Stimulated activated CD4-positive, alpha-beta T cell treated with anti-CD3 and anti-CD28 coated beads, Interleukin-15, amount 100 ng/mL, for 24 hours (primary cell): ENCODE results near the gene TIMM10B.
A peak's percentile ranks its signal among the peaks of the same experiment; 100 is the strongest.

ENCODE experiments used
- DNase-seq: peaks from one replicate; pipeline ENCODE4 v3.0.0-alpha.2; 2020

Gene TIMM10B, protein sequence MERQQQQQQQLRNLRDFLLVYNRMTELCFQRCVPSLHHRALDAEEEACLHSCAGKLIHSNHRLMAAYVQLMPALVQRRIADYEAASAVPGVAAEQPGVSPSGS

DNA sequence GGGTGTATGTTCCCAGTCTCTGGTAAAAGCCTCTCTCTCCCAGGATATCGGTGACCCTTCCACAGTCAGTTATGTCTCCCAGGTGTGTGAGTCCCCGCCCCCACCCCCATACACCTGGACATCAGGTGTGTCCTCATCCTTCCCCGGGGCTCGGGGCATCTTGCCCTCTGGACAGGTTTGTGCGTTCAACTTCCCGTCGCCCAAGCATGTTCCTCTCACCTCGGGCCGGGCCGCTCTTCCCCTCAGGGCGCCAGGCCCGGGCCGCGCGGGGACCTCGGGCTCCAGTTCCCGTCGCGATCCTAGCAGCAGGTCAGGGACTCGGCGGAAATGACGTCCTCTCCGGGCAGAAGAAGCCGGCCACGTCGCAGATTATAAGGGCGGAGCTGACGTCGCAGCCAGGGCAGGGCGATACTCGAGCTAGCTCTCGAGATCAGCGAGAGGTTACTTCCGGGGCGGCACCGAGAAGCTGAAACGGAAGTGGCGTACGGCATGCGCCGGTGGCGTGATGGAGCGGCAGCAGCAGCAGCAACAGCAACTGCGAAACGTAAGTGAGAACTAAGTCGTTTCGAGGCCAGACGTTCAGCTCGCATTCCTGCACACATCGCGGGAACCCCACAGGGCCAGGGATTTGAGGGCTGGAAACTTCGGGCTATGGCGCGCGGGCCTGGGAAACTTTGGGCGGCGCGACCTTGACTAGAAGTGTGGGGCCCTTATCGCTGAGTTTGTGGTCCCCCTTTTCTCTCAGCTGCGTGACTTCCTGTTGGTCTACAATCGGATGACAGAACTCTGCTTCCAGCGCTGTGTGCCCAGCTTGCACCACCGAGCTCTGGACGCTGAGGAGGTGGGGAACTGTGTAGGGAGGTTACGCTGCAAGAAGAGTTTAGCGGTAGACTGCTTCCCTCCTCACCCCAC is at the start of gene TIMM10B, which contains the start of gene ARFIP2:
TSS of gene TIMM10B (plus strand) at position 490 of the 912 bp plus-strand sequence. CDS start at position 506, 16 bp downstream.
TSS of gene ARFIP2 (minus strand) at position 320 of the 912 bp plus-strand sequence. CDS start 910 bp downstream, outside the sequence.
- DNase-seq, result peak; percentile 99

DNA sequence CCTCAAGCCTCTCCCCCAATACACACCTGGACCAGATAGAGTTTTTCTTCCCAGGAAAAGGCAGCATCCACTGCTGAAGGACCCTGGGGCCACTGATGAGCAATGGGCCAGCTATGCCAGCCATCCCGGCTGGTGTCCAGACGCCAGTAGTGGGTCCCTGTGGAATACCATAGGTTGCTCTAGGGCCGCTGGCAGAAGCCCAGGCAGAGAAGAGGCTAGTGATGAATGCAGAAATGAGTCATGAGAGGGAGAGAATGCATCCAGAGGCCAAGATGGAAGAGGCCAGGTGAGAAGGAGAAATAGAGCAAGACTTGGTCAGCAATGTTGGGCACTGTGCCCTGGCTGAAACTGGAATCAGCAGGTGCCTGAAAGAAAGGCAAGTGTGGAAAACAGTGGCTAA is 49.4 kb upstream of the TIMM10B start:
- no peak for DNase-seq

DNA sequence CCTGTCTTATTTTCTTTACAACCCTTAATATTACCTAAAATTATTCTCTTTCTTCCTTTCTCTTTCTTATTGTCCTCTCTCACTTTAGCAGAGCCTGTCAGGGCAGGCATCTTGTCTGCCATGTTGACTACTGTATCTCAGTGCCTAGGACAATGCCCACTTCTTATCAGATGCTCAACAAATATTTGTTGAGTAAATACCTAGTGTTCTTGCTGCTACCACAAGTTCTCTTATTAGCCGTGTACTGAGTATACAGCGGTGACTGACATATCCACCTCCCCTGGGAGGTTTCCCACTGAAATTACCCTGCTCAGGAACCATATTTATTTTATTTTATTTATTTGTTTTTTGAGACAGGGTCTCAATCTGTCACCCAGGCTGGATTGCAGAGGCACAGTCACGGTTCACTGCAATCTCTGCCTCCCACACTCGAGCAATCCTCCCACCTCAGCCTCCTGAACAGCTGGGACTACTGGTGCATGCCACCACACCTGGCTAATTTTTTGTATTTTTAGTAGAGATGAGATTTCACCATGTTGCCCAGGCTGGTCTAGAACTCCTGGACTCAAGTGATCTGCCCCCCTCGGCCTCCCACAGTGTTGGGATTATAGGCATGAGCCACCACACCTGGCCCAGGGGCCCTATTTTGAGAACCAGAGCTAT is 47.2 kb upstream of the TIMM10B start:
- DNase-seq, result no peak

DNA sequence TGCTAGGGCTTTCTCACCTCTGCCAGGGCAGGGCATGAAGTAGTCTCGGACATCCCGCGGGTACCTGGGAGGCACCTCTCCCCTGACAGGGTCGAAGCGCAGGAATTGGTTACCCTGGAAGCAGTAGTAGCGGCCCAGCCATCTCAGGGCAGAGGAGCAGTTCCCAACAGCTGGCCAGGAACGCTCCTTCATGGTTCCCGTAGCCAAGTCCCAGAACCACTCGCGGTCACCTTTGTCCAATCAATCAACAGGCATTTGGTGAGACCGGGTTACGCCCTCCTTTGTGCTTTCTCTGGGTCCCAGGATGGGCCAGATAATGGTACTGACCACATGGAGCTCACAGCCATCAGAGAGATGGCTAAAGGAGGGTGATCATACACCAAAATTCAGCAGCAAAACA is 43.9 kb upstream of the TIMM10B start:
- DNase-seq, result no peak

DNA sequence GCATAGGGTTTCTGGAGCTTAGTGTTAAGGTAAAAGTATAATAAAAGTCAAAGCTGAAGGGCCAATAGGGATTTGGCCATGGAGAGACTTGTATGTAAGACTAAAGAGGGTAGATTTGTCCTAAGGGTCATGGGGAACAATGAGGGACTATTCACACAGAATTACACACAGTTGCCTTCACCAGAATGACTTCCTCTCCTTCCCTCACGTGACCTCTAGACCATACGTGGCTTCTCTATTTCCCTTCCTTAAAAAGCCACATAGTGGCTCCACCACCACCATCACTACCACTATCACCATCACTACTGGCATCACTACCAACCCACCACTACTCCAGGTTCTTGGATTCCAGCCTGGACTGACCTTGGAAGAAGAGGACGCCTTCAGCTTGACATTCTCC is 43.3 kb upstream of the TIMM10B start:
- no peak for DNase-seq

DNA sequence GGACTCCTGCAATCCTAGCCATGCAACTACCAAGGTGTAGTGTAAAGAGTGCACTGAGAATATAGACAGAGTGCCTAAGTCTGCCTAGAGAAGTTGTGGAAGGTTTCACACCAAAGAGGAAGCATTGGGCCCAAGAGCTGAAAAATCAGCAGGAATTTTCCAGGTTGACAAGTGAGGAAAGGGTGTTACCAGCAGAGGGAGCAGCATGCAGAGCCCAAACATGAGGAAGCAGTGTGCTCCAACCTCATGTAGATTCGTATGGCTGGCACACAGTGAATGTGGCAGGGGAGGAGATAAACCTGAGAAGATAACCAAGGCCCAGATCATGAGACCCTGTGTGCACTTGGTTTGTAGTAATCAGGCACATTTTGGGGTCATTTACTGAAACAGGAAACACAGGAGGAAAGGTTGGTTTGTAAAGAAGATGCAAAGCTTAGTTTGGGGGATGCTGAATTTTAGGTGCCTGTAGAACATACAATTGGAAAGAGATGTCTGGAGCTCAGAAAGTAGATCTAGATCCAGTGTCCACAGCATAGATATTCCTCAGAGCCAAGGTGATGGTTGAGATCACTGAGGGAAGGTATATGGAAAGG is 42.2 kb upstream of the TIMM10B start:
- DNase-seq, result peak; percentile 54

DNA sequence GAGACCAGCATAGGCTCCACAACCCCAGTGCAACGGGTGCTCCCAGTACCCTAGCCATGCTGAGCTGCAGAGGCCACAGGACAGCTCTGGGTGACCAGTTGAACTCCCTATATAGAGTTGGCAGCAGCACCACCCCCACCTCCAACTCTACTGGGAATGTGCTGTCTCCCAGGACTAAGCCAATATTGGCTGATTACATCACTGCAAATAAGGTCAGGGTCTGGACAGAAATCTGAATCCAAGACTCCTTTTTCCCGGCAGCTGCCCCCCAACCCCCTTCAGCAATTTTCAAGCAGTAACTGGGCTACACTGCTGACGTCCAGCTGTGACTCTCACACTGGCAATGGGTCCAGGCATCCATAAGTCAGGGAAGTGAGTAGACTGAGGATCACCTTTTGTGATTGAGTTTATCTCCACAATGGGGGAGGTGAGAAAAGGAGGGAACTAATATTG is 40.4 kb upstream of the TIMM10B start, which contains the start of gene HPX:
TSS of gene HPX (minus strand) at position 82 of the 453 bp plus-strand sequence. CDS start at position 58, 24 bp downstream.
- DNase-seq, result no peak

DNA sequence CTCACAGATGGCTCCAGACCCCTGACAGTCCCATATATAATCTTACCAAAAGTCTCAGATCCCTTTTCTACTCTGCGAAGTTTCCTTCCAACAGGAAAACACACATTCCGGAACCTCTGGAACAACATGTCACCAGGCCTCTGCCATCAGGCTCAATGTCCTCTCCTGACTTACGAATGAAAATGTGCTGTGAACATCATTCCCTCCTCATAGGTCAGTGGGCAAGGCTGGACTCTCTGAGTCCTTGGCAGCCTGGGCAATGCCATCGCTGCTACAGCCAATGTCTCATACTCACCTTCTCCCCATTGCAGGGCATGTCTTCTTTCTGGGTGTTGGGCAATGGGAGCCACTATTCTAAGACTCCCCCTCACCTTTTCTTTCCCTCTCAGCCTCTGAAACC is 38.9 kb upstream of the TIMM10B start:
- DNase-seq, result no peak

DNA sequence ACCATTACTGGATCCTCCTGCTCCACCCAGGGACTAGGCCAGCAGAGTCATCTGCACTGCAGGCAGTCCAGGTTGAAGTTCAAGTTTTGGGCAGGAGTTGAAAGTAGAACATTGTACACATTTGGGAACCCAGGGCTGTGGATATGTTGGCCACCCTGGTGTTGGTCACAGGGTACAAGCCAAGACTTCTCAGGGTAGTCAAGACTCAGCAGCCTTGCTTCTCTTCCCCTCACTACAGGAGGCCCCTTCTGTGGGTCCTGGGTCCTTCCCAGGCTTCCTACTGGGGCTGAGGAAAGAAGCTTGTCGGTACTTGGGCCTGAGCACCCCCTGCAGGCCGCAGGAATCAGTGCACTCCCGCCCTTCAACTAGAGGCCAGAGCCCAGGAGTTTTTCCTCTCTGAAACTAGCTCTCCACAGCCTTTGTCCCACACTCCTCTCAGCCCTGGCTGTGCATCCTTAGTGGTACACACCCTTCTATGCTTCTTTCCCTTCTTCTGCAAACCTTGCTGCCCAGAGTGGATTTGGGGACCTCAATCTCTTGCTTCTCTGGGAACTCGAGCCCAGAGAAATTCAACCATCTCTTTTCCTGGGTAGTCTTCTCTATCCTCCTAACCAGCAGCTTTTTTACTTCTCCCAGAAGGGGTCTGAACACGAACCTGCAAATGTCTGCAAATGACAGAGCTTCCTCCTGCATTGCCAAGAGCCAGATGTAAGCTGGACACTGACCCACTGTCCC is 37.9 kb upstream of the TIMM10B start:
- DNase-seq, result peak; percentile 69

DNA sequence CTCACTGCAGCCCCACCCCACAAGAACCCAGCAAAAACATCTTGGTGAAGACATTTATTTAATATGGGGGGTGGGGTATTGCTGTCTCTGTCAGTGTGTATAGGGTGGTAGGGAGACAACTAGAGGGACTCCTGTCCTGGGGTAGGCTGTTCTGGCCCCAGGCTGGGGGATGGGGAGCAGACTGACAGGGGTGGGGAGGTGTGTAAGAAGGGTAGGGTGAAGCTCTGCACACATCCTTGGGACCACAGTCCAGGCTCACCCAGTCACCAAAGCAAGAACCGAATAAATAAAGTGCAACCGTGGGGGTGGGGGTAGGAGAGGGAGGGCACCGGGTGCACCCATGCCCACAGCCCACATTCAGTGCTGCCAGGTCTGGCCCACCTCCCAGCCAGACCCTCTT is 32.7 kb upstream of the TIMM10B start:
- no peak for DNase-seq

DNA sequence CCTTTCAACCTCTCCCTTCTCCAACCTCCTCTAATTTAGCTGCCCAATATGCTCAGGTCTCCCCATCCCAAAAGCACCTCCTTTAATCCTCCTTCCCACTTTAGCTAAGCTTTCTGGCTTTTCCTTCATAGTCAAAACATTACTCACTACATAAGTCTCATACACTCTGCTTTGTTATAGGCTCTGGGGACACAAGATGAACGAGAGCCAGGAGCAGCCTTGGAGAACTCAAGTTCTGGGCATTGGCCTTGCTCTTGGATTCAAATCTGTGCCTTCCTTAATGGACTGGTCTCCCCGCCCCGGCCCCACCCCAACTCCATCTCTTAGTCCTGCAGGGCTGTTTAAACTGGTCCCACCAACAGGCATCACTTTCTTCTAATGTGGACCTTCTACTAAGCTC is 29.1 kb upstream of the TIMM10B start:
- DNase-seq, result no peak

DNA sequence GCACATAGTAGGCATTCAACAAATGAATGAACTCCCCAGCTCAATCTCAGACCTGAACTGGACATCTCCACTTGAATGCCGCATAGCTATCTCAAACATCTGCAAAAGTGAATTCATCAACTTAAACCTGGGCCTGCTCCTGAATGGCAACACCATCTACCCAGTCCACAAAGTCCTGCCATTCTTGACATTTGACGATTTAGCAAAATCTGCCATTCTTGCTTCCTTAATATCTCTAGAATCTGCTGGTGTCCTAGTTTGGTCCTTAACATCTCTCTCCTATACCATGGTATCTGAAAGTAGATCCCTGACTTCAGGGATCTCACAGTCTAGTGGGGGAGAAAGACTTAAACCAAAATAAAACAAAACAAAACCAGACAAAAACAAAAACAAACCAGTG is 28.1 kb upstream of the TIMM10B start:
- DNase-seq, result no peak

DNA sequence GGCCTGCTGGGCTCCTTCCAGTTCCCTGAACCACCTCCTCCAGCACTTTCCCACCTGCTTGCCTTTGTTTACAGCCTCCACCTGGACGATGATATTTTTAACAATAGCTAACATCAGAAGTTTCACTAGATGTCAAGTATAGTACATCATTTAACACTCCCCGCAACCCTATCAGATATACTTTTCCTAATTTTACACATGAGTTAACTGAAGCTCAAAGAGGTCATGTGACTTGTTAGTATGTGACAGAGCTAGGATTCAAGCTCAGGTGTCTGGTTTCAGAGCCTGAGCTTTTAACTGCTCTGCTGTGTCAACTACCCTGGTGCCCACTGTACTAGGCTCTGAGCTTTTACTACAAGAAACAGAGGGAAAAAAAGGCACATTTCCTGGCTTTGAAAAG is 26.2 kb upstream of the TIMM10B start:
- no peak for DNase-seq

DNA sequence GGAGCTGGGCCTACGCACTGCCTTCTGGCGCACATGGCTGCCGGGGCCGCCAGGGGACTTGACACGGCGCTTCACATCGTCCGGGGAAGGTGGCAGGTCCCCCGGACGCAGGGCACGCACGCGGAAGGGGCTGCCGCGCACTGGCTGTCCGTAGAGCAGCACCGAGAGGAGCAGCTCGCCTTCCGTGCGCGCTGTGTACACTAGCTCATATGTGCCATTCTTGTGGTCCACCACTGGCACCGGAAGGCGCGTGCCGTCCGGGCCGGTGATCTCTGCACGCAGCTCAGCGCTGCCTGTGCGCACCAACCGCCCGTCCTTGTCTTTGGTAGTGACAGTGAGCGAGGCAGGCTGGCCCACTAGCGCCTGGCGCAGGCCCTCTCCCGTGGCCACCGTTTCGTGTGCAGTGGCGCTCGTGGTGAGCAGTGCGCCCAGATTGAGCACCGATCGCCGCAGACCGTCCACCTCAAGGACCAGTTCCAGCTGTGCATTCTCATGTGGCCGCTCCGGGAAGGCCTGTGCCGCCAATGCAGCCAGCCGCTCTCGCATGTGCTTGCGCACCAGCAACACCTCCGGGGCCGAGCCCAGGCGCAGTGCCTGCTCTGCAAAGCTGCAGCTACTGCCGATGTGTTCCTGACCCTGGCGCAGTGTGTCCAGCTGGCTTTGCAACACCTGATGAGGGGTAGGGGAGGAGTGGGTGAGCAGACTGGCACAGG is 24.8 kb upstream of the TIMM10B start:
- no peak for DNase-seq

DNA sequence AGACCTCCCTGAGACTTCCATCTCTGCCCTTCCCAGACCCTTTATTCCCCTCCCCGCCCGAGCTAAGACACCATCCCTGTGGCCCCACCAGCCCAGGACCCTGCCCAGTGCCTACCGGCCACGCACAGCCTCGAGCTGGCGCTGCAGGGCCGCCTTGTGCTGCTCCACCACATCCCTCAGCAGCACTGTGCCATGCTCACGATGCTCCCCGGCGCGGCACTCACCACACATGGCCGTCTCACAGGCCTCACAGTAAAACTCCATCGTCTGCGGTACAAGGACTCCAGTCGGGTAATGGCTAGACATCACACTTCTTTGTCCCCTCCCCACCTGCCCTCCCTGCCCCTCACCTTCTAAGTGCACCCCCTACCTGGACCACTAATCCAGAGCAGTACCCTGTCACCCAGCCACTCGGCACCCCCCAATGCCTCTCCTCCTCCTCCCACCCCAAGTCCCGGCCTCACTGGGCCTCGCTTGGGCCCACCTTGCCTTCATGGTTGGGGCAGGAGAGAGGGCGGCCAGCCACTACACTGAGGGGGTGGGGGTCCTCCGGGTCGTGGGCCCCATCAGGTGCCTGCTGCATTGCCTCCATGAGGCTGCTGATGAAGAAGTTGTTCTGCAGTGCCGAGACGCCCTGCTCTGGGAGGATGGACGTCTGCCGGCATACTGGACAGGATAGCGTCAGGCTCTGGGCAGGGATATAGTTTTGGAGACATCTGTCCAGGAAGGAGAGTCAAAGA is 23.6 kb upstream of the TIMM10B start:
- DNase-seq, result no peak

DNA sequence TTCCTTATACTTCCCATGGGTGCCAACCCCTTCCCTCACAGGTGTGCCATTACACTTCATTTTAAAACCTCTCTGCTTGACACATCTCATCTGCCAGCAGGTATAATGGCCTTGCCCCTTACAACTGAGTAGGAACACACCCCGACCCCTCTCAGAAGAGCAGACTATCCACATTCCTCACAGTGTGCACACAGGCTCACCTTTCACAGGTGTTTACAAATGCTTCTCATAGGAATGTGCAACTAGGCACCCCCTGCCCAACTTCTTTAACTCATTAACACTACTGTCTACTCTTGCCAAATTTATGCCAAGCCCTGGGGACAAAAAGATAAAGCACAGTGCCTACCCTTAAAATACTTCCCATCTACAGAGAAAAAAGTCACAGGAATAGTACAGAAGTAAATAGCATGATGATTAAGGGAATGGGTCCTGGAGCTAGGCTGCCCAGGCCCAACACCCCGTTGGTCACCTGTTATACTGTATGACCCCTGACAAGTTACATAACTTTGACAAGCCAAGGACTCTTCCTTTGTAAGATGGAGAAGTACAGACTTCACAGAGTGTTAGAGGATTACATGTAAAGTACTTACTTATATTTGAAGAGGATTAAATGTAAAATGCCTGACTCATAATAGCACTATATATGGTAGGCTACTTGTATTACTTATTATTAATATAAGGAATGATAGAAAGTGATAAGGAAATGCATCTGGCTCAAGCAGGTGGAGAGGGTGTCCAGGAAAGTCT is 22.8 kb upstream of the TIMM10B start:
- no peak for DNase-seq

DNA sequence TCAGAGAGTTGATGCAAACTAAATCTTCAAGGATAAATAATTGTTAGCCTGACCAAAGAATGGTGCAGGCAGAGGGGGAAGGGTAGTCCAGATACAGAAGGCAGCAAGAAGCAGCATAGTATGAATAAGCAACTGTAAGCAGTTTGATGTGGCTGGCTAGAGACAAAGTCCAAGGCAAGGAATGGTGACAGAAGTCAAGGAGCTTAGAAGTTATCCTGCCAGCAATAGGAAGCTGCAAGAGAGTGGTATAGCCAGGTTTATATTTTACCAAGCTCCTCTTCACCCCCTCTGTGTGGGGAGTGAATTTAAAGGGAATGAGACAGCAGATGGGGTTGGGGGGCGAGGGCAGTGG is 22.2 kb upstream of the TIMM10B start:
- no peak for DNase-seq

DNA sequence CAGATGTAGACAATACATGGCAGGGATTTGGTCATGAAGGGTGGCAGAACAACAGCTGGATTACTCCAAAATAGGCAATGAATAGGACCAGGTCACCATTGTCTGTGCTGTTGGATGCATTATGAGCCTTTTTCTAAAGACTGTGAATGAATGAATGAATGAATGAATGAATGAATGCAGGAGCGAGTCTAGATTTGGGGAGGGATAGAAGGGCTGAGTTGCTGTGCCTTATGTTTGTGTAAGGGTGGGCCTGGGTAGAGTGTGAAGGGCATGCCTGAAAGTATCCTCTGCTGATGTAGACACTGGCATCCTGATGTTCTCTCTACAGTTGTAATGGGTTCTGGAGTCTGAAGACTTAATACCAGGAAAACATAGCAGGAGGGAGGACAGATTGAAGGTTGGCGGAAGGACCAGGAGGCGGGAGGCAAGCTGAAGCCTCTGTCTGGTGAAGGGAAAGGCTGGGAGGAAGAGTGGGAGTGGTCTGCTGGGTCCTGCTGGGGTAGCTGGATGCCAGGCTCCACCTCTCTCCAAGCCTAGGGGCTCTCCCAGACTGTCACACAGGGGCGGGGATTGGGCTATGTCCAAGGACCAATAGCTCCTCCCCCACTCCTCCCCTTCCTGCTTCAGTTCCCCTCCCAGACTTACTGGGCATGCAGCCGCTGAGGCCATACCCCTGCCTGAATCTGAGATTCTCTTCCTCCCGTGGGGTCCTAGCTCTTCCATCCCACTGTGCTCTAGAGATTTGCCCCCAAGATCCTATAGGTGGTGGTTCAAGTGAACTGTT is 12.4 kb upstream of the TIMM10B start:
- DNase-seq, result peak; percentile 41

DNA sequence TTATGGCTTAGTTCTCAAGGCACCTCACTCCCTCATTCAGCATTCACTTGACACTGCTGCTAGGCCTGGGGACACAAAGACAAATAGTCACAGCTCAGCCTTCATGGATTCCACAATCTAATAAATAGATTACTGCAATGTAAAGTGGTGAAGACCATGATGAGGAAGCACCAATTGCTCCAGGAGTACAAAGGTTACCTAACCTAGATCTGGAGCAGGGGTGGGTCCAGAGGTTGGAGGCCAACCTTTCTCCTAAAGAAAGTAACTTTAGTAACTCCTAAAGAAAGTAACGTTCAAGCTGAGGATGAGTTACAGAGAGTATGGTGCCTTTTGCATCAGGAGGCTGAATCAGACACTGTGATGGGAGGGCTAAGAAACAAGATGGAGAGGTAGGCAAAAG is 11.7 kb upstream of the TIMM10B start:
- no peak for DNase-seq

DNA sequence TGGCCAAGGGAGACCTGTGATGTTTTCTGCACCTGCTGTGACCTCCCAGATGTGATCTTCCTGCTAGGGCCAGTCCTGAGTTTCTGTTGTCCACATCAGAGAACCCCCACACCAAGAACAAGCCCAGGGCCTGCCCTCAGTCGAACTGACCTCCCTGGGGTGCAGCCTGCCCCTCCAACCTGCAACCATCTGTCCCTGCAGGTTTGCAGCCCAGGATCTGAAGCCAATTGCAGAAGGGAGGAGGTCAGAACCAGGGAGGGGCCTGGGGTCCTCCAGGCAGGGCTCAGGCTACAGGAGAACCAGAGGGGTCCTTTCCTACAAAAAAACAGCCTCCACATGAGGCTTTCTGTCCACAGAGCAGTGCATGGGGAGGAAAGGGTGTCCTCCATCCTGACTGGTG is 8.4 kb upstream of the TIMM10B start:
- DNase-seq, result no peak
